22Rv1 (cell line): Measurements from ENCODE around the gene MYOD1.

Experiments
- ZFX ChIP-seq: fragments of 450-650 bp; IDR thresholded peaks from 2 replicates; pipeline ENCODE4 v1.6.1; 2017; ENCODE audit warnings: antibody characterized with exemption, borderline replicate concordance
- TF ChIP-seq, protein P1 (sequence below): fragments of 450-650 bp; IDR thresholded peaks from 2 replicates; pipeline ENCODE4 v1.5.1; 2017; ENCODE audit warnings: mild to moderate bottlenecking

DNA sequence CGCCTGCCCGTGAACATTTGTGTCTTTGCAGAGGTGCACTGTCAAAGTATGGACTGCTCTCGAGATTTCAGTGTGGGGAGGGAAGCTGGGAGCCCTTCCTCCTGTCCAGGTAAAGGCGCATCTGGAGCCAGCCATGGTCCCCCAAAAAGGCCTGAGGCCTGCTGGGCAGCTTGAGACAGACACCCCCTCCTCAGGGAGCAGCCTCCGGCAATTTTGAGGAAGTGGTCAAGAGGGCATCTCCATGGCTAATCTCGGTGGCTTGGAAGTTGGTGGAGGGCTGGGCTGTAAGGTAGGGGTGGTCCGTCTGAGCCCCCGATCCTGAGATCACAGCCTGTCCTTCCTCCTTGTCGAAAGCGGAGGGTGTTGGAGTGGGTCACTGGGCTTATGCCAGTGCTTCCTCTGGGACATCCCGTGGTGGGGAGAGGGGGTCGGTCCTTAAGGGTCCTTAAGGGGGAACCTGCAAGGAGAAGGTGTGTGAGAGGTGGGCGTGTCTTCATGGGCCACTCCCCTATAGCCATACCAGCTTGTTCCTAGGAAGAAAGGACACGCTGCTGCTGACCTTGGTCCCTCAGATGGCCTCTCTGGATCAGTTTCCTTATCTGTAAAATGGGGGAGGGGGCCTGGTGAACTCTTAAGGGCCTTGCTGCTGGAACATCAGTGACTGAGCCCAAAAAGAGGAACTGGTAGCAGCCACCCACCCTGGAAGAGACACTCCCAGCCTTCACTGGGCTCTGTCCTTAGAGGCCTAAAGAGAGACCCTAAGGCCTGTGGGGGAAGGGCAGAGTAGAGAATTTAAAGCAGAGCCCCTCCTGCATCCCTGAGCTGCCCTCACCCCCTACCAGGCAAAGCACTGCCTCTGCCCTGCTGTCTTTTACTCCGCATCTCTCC lies 17.8 kb downstream of the MYOD1 start:
- no peak for TF ChIP-seq ZFX
- TF ChIP-seq, protein P1, sequence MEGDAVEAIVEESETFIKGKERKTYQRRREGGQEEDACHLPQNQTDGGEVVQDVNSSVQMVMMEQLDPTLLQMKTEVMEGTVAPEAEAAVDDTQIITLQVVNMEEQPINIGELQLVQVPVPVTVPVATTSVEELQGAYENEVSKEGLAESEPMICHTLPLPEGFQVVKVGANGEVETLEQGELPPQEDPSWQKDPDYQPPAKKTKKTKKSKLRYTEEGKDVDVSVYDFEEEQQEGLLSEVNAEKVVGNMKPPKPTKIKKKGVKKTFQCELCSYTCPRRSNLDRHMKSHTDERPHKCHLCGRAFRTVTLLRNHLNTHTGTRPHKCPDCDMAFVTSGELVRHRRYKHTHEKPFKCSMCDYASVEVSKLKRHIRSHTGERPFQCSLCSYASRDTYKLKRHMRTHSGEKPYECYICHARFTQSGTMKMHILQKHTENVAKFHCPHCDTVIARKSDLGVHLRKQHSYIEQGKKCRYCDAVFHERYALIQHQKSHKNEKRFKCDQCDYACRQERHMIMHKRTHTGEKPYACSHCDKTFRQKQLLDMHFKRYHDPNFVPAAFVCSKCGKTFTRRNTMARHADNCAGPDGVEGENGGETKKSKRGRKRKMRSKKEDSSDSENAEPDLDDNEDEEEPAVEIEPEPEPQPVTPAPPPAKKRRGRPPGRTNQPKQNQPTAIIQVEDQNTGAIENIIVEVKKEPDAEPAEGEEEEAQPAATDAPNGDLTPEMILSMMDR = no peak
